ENCODE measurements around the gene CASP7.

DNA sequence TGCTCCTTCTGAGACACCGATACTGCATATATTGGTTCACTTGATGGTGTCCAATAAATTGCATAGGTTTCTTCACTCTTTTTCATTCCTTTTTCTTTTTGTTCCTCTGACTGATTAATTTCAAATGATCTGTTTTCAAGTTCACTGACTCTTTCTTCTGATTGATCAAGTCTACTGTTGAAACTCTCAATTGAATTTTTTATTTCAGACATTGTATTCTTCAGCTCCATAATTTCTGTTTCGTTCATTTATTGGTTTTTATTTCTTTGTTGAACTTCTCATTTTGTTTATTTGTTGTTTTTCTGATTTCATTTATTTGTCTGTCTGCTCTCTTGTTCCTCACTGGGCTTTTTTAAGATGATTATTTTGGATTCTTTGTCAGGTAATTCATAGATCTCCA is 13.6 kb downstream of the CASP7 start:
- TF ChIP-seq, protein P1, sequence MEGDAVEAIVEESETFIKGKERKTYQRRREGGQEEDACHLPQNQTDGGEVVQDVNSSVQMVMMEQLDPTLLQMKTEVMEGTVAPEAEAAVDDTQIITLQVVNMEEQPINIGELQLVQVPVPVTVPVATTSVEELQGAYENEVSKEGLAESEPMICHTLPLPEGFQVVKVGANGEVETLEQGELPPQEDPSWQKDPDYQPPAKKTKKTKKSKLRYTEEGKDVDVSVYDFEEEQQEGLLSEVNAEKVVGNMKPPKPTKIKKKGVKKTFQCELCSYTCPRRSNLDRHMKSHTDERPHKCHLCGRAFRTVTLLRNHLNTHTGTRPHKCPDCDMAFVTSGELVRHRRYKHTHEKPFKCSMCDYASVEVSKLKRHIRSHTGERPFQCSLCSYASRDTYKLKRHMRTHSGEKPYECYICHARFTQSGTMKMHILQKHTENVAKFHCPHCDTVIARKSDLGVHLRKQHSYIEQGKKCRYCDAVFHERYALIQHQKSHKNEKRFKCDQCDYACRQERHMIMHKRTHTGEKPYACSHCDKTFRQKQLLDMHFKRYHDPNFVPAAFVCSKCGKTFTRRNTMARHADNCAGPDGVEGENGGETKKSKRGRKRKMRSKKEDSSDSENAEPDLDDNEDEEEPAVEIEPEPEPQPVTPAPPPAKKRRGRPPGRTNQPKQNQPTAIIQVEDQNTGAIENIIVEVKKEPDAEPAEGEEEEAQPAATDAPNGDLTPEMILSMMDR (IDR thresholded peaks at IDR 0.05): no peak
- no peak for TF ChIP-seq POLR2A (IDR thresholded peaks at IDR 0.05)
- no peak for TF ChIP-seq POLR2AphosphoS5 (IDR thresholded peaks at IDR 0.05; ENCODE audit: insufficient read depth in 1 of 2, low read depth in 1 of 2)
